DOHH2 (cell line): Measurements from ENCODE around the gene ITPR2.

Experiments used
- CTCF ChIP-seq: fragments of 200-600 bp; sonication (generic); IDR thresholded peaks from one replicate; pipeline ENCODE4 v1.5.1; 2014; ENCODE audit warnings: antibody characterized with exemption, mild to moderate bottlenecking, low read depth, low read length; ENCODE audit not compliant: poor library complexity, severe bottlenecking
- EZH2phosphoT487 ChIP-seq: fragments of 200-600 bp; sonication (generic); IDR thresholded peaks from 2 replicates; pipeline ENCODE4 v1.6.1; 2017; ENCODE audit warnings: borderline replicate concordance, mild to moderate bottlenecking, antibody characterized with exemption, low read length, moderate library complexity, mixed read lengths

GRCh38 chr12:26647088-26647487 lies 185.9 kb downstream of the ITPR2 start:
- TF ChIP-seq CTCF (no peak), EZH2phosphoT487 (no peak)
